ENCODE results near the gene APOA1. TPM values are rescaled to one million over a fixed set of nuclear protein-coding genes. Genes with fewer than 3 reads are reported as not detected.

APOA1 gene
- total and polyA plus RNA-seq, 2 experiments from 2014 or later, result 0.23 TPM; not detected in 1

- Histone ChIP-seq H3K27ac (no peak overlapping the region), H3K4me2 (ENCODE audit: unreplicated experiment) (no peak overlapping the region), H3K9me2 (ENCODE audit: insufficient read depth) (no peaks in the 10 kb centered on the region), H3F3A (ENCODE audit: insufficient read depth) (peaks cover 19% of the 10 kb centered on the region), H3K27me3 (replicated peaks; ENCODE audit: insufficient read depth) (no peaks in the 10 kb centered on the region), H4K20me1 (ENCODE audit: insufficient read depth) (no peaks in the 10 kb centered on the region), H2AFZ (no peak overlapping the region), H3K36me3 (ENCODE audit: low read depth) (no peaks in the 10 kb centered on the region), H3K9me3 (ENCODE audit: low read depth) (no peaks in the 10 kb centered on the region), H3K79me2 (ENCODE audit: insufficient read depth) (no peaks in the 10 kb centered on the region), H3K4me3 (no peak overlapping the region), H3K4me1 (ENCODE audit: insufficient read depth) (peaks cover 23% of the 10 kb centered on the region), H3K9ac (no peak overlapping the region)
- DNase-seq, result peak; percentile 88
- TF ChIP-seq EZH2 (IDR thresholded peaks at IDR 0.05; ENCODE audit: insufficient read depth, poor library complexity, severe bottlenecking) (no peak), EZH2phosphoT487 (IDR thresholded peaks at IDR 0.05; ENCODE audit: insufficient read depth, low read depth) (no peak)
- 18 to 20% methylated on average over 5 of the region's 5 CpGs for WGBS, 2 experiments (ENCODE audit: low coverage in 1 of 2, low lambda C conversion rate in 2 of 2, missing lambda C conversion rate in 2 of 2)
- in situ Hi-C loops (cut with MboI), result loop anchor here (10.0 kb wide), 1 partner anchor 225 kb away; no protein-coding TSS in a partner anchor
Measured at GRCh38 chr11:116879800-116880625, 42.6 kb upstream of the APOA1 start.

GRCh38 chr11:116876656-116877055 lies 39.2 kb upstream of the APOA1 start:
- DNase-seq, result no peak
- Histone ChIP-seq H3K27me3 (replicated peaks; ENCODE audit: insufficient read depth) (no peaks in the 10 kb centered on the region), H3K27ac (no peak overlapping the region), H3K9ac (no peak overlapping the region), H3K4me2 (ENCODE audit: unreplicated experiment) (no peak overlapping the region), H3K4me1 (ENCODE audit: insufficient read depth) (peaks cover 25% of the 10 kb centered on the region), H2AFZ (no peak overlapping the region), H3K9me2 (ENCODE audit: insufficient read depth) (no peaks in the 10 kb centered on the region), H3K9me3 (ENCODE audit: low read depth) (no peaks in the 10 kb centered on the region), H3F3A (ENCODE audit: insufficient read depth) (peaks cover 23% of the 10 kb centered on the region), H3K4me3 (no peak overlapping the region), H4K20me1 (ENCODE audit: insufficient read depth) (no peaks in the 10 kb centered on the region), H3K36me3 (ENCODE audit: low read depth) (no peaks in the 10 kb centered on the region), H3K79me2 (ENCODE audit: insufficient read depth) (no peaks in the 10 kb centered on the region)
- no peak for TF ChIP-seq EZH2phosphoT487 (IDR thresholded peaks at IDR 0.05; ENCODE audit: insufficient read depth, low read depth)
- no peak for TF ChIP-seq EZH2 (IDR thresholded peaks at IDR 0.05; ENCODE audit: insufficient read depth, poor library complexity, severe bottlenecking)
- in situ Hi-C loops (cut with MboI), result loop anchor here (10.0 kb wide), 1 partner anchor 228 kb away; no protein-coding TSS in a partner anchor
- 86 to 89% methylated on average over 8 of the region's 8 CpGs for WGBS, 2 experiments (ENCODE audit: low coverage in 1 of 2, low lambda C conversion rate in 2 of 2, missing lambda C conversion rate in 2 of 2)

- Histone ChIP-seq H2AFZ (no peak overlapping the region), H3K36me3 (ENCODE audit: low read depth) (no peaks in the 10 kb centered on the region), H3F3A (ENCODE audit: insufficient read depth) (peaks cover 34% of the 10 kb centered on the region), H3K4me1 (ENCODE audit: insufficient read depth) (peaks cover 34% of the 10 kb centered on the region), H3K9ac (no peak overlapping the region), H3K27ac (no peak overlapping the region), H4K20me1 (ENCODE audit: insufficient read depth) (no peaks in the 10 kb centered on the region), H3K27me3 (replicated peaks; ENCODE audit: insufficient read depth) (no peaks in the 10 kb centered on the region), H3K4me2 (ENCODE audit: unreplicated experiment) (no peak overlapping the region), H3K79me2 (ENCODE audit: insufficient read depth) (no peaks in the 10 kb centered on the region), H3K9me2 (ENCODE audit: insufficient read depth) (no peaks in the 10 kb centered on the region), H3K9me3 (ENCODE audit: low read depth) (no peaks in the 10 kb centered on the region), H3K4me3 (no peak overlapping the region)
- DNase-seq, result no peak
- in situ Hi-C loops (cut with MboI), result loop anchor here (10.0 kb wide), 1 partner anchor 230 kb away; no protein-coding TSS in a partner anchor
- TF ChIP-seq EZH2phosphoT487 (IDR thresholded peaks at IDR 0.05; ENCODE audit: insufficient read depth, low read depth), result no peak
- TF ChIP-seq EZH2 (IDR thresholded peaks at IDR 0.05; ENCODE audit: insufficient read depth, poor library complexity, severe bottlenecking), result no peak
- WGBS, 2 experiments (ENCODE audit: low coverage in 1 of 2, low lambda C conversion rate in 2 of 2, missing lambda C conversion rate in 2 of 2), result 96 to 98% methylated on average over 7 of the region's 7 CpGs
Measured at GRCh38 chr11:116875194-116875593, 37.8 kb upstream of the APOA1 start.

GRCh38 chr11:116874251-116874650 lies 36.8 kb upstream of the APOA1 start:
- Histone ChIP-seq H3K79me2 (ENCODE audit: insufficient read depth) (no peaks in the 10 kb centered on the region), H3K9ac (no peak overlapping the region), H3K27ac (no peak overlapping the region), H3K27me3 (replicated peaks; ENCODE audit: insufficient read depth) (no peaks in the 10 kb centered on the region), H3F3A (ENCODE audit: insufficient read depth) (peaks cover 34% of the 10 kb centered on the region), H3K9me2 (ENCODE audit: insufficient read depth) (no peaks in the 10 kb centered on the region), H3K4me2 (ENCODE audit: unreplicated experiment) (peak overlapping the region; percentile 4), H3K4me3 (no peak overlapping the region), H3K9me3 (ENCODE audit: low read depth) (no peaks in the 10 kb centered on the region), H3K4me1 (ENCODE audit: insufficient read depth) (peaks cover 33% of the 10 kb centered on the region), H2AFZ (no peak overlapping the region), H4K20me1 (ENCODE audit: insufficient read depth) (no peaks in the 10 kb centered on the region), H3K36me3 (ENCODE audit: low read depth) (no peaks in the 10 kb centered on the region)
- TF ChIP-seq EZH2phosphoT487 (IDR thresholded peaks at IDR 0.05; ENCODE audit: insufficient read depth, low read depth) (no peak), EZH2 (IDR thresholded peaks at IDR 0.05; ENCODE audit: insufficient read depth, poor library complexity, severe bottlenecking) (no peak)
- in situ Hi-C loops (cut with MboI), result loop anchor here (10.0 kb wide), 1 partner anchor 231 kb away; no protein-coding TSS in a partner anchor
- 61 to 78% methylated on average over 2 of the region's 2 CpGs for WGBS, 2 experiments (ENCODE audit: low coverage in 1 of 2, low lambda C conversion rate in 2 of 2, missing lambda C conversion rate in 2 of 2)
- peak; percentile 49 for DNase-seq
